Tibial nerve (tissue), 4 donors: ENCODE data around the gene TEX2.

Source experiments
- CTCF ChIP-seq, 5 experiments: fragments of 200-600 bp in 3 of 5; fragments of 450-650 bp in 2 of 5; sonication (generic) in 3 of 5; IDR thresholded peaks; one replicate each; pipeline ENCODE4 v1.5.1; 2016 to 2019; ENCODE audit warnings: antibody characterized with exemption in 5 of 5, mild to moderate bottlenecking in 3 of 5, moderate library complexity in 2 of 5
- EP300 ChIP-seq, 2 donors: sonication (generic); formaldehyde crosslinking; IDR thresholded peaks; one replicate each; pipeline ENCODE4 v1.6.1; 2017; ENCODE audit warnings: antibody characterized with exemption in 2 of 2, mild to moderate bottlenecking in 1 of 2
- POLR2A ChIP-seq, 2 donors: fragments of 450-650 bp; IDR thresholded peaks; one replicate each; pipeline ENCODE4 v1.6.1; 2017; ENCODE audit warnings: antibody characterized with exemption in 2 of 2, mild to moderate bottlenecking in 2 of 2, moderate library complexity in 2 of 2

GRCh38 chr17:64270885-64271284 lies 7.8 kb upstream of the TEX2 start:
- no peak for TF ChIP-seq CTCF (IDR thresholded peaks at IDR 0.05)
- no peak for TF ChIP-seq POLR2A (IDR thresholded peaks at IDR 0.05)
- no peak for TF ChIP-seq EP300 (IDR thresholded peaks at IDR 0.05)
